Activated T-cell treated with anti-CD3 and anti-CD28 coated beads, Interleukin-2, amount 50 U/mL, for 48 hours (primary cell): ENCODE results near the gene PALD1.

Source experiments
- DNase-seq, 2 experiments: peaks; one replicate each; pipeline ENCODE4 v3.0.0-alpha.2; 2020

Gene PALD1

DNA sequence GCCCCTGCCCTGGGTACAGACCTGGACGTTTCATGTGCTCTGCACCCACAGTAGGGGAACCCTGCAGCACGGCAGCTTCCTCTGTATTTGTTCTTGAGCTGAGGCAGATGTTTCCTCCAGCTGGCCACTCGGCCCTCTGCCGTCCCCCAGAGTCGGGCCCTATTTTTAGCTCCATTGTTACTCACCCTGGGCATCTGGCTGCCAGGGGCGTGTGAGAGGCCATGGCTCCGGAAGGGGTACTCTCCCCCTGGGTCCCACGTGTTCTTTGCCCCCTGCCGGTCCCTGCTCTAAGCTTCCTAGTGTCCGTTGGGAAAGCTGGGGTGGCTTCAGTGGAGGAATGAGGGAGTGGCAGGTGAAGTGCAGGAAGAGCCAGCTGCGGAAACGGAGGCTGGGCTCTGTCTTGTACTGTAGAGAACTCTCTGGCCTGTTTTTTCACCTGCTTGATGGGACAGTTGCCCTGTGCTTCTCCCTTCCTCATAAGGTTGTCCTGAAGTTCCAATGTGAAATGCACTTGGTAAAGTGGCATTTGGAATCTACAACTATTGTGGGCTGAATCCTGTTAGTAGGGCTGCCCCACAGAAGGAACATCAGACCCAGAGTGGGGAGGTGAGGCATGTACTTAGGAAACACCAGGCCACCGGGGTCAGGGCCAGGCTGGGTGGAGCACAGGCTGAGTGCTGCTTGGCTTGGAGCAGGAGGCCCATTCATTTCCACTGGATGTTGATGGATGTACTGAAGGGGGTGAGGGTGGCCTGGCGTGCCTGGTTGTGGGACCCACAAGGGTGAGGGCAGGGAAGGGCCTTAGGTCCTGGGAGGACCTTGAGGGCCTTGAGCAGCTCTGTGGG is 30.6 kb downstream of the PALD1 start:
- DNase-seq = no peak

DNA sequence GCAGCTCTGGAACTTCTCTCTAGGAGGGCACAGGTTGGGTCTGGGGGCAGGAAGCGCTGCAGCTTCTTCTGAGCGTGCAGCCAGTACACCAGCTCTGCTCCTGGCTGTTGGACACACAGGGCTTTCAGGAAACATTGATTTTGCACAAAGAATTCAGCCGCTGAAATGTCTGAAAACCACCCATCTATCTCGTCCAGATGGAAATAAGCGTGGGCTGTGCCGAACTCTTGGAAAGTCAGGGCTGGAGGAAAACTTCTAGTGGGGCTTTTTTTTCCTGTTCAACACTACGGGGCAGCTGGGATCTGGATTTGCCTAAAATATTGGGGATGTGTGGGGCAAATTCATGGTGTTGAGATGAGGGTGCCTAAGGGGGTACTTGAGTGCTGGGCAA is 31.2 kb downstream of the PALD1 start:
- no peak for DNase-seq

DNA sequence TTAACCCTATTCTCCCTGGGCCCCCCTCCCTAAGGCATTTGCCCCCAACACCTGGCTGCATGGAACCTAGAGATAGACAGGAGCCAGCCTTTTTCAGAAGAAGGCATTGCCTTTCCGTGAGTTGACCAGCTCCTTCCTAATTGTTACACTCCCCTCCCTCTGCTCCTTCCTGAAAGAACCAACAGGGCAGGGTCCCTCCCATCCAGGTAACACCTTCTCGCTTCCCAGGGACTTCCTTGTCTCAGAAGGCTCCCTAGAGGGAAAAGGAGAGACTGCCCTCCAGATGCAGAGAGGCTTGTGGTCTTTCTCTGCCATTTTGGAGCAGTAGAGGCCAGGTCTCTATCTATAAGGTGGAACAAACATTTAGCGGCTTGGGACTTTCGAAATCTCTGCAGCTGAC is 31.9 kb downstream of the PALD1 start:
- DNase-seq = no peak

DNA sequence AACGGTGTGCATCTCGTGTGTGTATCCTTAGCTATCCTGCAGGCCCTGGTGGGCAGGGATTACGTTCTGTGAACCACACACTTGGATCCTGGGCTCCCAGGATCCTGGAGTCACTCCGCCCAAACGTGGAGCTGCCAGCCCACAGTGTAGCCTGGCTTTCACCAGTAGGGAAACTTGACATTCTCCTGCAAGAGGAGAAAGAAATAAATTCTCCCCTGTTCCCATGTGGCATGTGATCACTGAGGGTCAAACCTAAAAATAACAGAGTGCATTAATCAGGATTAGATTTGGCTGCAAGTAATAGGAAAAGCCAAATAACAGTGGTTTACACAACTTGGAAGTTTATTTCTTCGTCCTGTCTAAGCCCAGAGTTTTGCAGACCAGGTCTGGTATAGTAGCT is 32.3 kb downstream of the PALD1 start:
- DNase-seq = no peak

DNA sequence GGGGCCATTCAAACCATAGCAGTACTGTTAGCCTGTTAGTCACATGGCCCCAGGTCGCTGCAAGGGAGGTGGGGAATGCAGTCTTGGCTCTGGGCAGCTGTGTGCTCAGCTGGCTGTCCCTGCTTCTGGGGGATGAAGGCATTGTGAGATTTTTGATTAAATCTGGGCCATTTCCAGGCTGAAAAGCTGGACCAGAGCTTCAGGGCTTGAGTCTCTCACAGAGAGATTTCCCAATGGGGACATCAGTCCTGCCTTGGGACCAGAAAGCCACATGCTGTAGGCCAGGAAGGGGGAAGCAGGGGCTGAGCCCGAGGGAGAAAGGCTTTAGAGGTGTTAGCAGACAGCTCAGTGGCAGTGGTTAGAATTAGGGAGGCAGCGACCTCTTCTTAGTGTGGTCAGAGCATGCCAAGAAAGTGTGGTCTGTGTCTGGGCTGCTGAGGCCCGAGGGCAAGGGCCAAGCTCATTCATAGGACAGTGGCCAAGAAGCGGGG is 33.6 kb downstream of the PALD1 start:
- no peak for DNase-seq

DNA sequence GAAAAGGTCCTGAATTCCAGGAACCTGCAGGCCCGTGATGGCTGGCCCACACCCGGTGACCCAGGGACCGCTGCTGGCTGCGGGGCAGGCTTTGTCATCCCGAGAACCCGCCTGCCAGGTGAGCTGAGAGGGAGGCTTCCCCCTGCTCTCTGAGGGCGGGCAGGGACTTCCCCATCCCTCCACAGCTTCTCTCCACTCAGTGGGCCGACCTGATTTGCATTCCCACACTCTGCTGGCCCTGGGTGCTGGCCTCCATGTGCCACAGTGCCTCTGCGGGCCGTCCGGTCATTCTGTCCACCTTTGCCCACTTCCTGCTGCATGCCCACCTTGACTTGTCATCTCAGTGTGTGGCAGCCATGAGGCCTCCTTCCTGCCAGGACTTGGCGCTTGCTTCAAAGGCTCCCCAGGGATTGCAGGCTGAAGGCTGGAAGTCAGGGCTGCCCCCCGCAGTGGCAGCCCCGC is 35.3 kb downstream of the PALD1 start:
- peak; percentile 48 to 59 for DNase-seq

DNA sequence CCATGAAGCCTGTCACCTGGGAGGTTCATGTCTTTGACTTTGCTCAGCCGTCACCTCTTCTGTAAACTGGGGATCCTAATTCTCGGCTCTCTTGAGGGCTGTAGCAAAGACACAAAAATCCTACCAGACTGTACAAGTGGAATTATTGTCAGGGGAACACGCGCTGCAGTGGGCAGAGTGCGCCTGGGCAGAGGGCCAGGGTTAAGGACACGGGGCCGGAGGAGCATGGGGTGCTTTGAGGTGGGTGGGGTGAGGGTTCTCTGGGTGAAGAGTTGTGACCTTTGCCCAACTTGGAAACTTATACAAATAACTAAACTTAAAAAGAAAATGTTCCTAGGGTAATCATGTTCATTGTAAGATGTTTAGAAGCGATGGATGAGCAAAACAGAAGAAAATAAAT is 36.0 kb downstream of the PALD1 start:
- DNase-seq = no peak

DNA sequence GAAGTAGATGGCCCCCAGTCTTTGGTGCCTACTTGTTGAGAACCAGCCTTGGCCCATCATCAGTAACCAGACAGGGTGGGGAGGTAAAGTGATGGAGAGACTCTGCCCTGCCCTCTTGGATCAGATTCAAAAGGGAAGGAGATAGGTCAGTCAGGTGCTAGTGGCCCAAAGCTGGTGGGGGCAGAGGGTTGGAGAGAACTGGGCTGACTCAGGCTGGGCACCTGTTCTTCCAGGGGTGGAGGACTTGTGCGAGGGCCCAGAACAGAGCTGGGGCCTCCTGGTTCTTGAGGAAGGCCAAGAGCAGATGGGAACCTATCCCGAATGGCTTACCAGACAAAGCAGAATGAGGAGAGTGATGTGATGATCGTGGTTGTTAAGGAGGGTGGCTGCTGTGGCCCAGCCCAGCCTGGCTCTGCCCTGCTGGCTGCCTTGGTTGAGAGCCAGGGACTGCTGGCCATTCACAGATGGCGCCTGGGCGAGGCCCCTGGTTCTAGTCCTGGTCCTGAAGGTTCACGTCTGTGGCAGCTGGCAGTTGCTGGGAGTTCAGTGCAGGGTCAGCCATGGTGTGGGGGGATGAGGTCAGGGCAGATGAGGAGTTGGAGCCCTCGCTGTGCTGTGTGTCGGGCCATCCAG is 36.6 kb downstream of the PALD1 start:
- DNase-seq = no peak

DNA sequence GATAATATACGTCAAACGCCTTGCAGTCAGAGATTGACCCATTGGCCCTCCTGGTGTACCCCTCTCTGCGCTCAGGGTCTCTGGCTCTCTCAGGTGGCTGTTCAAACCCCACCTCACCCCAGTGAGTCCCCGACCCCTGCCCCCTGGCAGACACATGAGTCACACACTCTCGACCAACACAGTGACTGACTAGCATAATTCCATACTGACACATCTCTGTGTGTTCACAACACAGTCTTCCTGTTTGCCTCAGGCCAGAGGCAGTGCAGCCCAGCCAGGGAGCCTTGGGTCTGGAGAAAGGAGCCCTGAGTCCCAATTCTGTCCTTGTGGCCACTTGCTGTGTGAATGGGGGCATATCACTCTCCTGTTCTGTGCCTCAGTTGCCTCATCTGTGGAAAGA is 40.1 kb downstream of the PALD1 start:
- DNase-seq = no peak

DNA sequence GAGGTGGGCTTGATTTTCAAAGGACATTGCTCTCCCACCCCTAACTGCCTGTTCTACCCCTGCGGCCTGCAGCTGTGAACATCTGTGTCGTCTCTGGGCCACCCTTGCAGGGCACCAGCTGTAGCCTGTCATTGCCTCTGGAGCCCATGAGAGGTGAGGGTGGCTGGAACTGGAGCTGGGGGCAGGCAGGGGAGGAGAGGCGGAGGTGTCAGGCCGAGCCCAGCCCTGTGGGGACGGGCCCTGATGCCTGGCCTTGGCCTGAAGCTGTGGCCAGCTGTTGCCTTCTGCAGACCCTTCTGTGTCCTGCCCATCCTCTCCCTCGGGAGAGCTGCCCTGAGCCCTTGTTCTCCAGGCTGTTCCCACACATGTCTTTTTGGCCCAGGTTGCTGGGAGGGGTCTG is 44.5 kb downstream of the PALD1 start:
- DNase-seq = no peak

DNA sequence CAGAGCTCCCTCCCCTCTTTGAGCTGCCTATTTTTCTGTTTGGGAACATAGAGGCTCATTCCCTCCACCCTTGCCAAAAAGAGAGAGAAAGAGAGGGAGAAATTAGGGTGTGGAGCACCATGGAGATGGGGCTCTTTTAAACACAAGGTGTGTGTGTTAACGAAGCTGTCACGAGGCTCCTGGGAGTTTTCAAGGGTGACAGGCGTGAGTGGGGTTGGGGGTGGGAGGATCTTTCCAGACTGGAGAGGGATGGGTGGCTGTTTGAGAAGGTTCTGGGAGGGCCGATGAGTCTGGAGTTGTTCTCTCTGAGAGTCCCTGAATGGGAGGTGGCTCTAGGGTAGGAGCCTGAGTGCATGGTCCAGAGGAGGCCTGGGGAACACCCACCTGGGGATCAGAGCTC is 45.0 kb downstream of the PALD1 start:
- DNase-seq = no peak

DNA sequence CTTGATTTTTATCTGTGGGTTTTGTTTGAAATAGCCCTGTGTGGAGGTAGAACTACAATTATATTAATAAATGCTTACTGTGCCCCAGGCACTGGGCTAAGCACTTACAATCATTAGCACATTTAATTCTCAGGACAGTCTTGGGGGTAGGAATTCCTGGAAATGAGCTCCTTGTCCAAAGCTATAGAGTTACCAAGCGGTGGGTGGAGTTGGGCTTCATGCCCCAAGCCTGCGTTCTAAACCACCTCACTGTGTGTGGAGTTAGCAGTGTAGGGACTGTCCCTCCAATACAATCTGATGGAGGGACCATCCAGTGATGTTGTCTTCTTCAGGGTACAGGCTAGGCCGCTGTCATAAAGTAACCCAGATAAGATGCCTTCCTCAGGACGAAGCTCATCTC is 49.7 kb downstream of the PALD1 start:
- no peak for DNase-seq

DNA sequence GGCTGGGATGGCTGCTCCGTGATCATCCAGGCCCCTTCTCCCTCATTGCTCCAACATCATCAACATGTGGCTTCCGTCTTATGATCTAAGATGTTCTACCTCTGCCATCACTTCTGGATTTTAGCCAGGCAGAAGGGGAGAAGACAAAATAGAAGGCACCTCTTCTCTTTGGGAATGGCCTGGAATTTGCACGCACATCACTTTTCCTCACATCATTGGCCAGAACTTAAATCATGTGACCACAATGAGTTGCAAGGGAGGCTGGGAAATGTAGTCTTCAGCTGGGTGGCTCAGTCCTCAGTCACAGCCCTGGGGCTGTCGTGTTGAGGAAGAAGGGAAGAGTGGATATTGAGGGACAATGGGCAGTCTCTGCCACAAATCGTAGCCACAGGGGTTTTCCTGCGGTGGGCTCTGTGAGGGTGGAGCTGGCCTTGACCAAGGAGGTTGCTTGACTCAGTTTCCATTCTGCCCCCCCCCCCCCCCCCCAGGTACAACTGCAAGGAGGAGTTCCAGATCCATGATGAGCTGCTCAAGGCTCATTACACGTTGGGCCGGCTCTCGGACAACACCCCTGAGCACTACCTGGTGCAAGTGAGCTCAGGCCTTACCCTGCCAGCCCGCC is 50.3 kb downstream of the PALD1 start:
- DNase-seq = no peak

DNA sequence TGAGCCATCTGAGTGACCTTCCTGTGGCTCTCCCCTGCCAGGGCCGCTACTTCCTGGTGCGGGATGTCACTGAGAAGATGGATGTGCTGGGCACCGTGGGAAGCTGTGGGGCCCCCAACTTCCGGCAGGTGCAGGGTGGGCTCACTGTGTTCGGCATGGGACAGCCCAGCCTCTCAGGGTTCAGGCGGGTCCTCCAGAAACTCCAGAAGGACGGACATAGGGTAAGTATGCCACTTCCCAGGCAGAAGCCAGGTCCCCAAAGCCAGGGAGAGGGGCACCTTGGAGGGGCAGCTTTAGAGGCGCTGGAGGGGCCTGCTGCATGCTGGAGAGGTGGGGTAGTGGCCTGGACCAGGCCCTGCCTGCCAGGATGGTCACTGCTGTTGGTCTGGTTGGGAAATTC is 51.3 kb downstream of the PALD1 start:
- no peak for DNase-seq

DNA sequence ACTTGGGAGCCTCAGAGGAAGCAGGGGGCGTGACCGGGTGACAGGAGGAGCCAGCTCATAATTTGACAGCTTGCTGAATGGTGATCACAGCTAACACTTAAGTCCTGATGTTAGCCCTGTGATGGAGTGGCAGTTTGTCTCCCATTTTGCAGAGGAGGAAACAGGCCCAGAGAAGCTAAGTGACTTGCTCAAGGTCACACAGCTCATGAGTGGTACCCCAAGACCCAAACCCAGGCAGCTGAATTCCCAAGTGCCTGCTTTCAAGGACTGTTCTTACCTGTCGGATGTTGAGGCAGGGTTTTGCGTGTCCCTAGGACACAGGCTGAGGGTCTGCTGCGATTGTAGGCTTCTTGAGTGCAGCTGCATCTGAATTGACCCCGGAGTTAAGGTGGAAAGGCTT is 51.7 kb downstream of the PALD1 start:
- no peak for DNase-seq

DNA sequence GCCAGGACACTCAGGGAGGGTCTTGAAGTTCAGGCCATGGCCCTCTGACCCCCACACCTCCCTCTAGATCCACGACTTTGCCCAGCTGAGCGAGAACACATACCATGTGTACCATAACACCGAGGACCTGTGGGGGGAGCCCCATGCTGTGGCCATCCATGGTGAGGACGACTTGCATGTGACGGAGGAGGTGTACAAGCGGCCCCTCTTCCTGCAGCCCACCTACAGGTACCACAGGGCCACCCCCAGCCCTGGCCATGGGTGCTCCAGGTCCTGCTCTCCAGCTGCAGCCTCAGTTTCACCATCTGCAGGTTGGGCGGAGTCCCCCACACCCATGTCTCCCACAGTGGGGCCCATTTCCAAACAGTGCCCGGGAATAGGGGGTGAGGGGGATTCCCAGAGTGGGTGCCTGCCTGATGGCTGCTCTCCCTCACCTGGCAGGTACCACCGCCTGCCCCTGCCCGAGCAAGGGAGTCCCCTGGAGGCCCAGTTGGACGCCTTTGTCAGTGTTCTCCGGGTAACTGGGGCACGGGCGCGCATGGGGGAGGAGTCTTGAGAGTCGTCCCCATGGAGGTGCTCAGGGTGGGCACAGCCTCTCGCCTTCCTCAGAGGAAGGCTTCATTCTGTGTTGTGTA is 54.1 kb downstream of the PALD1 start:
- DNase-seq = no peak

DNA sequence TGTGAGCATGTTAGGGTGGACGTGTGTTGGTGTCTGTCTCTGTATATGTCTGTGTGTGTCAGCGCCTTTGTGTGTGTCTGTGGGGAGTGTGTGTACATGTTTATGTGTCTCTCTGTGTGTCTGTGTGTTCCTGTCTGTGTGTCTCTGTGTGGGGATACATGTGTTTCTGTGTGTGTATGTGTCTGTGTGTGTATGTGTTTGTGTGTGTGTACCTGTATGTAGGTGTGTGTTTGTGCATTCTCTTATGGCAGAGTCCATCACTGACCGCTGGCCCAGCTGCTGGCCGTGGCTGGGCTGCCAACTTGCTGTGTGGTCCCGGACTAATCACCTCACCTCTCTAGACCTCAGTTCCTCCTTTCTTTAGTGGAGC is 54.6 kb downstream of the PALD1 start:
- no peak for DNase-seq

DNA sequence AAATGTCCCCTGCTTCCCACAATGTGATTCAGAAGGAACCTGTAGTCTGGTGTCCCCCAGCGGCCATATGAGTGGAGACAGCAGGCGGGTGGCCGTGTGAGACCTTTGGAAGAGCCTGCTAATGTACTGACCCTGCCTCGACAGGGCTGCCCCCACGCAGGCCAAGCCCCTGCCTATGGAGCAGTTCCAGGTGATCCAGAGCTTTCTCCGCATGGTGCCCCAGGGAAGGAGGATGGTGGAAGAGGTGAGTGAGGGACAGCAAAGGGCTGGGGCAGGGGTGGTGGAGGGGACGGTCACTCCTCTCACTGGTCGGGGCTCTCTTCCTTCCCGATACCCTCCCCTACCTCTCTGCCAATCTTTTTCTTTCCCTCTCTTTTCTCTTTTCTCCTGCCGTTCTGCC is 55.7 kb downstream of the PALD1 start:
- no peak for DNase-seq

DNA sequence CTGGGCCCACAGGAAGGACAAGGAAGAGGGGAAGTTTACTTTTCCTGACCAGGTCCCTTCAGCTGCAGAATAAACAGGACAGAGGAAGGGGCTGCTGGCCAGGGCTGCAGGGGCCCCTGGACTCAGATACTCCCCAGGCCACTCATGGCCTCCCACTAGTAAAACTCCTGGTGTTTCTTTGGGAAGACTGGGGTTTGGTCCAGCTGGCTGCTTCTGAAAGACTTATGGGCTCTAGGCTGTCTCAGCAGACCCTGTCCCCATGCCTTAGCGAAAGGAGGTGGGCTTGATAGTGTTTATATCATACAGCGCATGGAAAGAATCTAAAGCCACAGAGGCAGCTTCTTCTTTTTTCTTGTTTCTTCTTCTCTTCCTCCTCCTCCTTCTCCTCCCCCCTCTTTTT is 56.4 kb downstream of the PALD1 start:
- DNase-seq = no peak

DNA sequence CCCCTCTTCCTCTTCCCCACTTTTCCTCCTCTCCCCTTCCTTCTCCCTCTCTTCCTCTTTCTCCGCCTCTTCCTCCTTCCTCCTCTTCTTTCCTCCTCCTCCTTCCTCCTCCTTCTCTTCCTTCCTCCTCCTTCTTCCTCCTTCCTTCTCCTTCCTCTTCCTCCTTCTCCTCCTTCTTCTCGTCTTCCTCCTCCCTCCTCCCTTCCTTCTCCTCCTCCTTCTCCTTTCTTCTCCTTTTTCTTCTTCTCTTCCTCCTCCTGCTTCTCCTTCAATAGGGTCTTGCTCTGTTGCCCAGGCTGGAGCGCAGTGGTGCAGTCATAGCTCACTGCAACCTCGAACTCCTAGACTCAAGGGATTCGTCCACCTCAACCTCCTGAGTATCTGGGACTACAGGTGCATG is 56.9 kb downstream of the PALD1 start:
- DNase-seq = no peak

DNA sequence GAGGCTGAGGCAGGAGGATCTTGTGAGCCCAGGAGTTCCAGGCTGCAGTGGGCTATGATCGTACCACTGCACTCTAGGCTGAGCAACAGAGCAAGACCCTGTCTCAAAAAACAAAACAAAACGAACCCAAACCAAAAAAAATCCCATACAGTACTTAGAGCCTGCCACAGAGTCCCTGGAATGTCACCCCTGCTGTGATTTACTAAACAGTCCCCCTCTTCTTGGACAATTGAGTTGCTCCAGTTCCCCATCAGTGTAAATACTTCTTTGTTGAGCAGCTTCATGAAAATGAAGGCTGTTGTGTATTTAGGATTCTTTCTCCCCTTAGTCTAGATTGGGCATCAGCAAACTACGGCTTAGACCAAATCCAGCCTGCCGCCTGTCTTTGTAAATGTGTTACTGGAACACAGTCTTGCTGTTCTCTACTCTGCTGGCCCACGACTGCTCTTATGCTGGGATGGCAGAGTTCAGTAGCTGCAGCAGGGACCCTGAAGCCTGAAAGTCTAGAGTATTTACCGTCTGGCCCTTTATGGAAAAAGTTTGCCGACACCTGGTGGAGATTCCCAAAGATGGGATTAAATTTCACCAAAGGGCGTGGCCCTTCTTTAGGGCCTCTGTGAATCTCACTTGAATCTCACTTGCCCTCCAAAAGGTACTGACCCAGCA is 57.8 kb downstream of the PALD1 start:
- no peak for DNase-seq

DNA sequence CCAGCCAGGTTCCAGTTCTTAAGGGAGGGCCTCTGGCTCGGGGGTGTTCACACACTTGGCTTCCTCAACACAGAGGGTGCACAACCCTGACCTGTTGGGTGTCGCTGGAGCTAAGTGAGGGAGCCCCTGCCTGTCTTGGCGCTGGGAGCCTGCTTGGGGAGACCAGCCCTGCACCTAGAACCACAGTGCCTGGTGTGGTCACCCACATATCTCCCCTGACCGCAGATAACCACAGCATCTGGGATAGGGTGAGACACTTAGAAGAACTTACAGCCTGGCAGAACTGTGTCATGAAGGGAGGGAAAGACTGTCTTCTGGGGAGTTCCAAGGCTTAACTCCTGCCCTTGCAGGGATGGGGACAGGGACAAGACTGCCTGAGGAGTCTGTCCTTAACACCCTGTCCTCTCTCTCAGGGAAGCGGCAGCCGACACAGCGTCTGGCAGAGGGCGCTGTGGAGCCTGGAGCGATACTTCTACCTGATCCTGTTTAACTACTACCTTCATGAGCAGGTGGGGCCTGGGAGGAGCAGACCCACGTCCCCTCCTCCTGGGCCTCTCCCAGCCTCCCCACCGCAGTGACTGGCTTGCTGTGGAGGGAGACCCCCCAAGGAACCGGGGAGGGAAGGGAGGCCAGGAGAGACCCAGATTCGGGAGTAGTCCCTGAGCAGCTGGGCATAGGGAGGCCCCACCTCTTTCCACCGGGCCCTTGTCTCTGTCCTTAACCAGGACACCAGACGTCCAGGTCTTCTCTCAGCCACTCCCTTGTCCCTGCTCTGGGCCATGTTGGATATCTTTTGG is 59.0 kb downstream of the PALD1 start:
- peak; percentile 57 to 60 for DNase-seq
